Vagina (tissue), 2 donors: ENCODE results near the gene ALG12. TPM values are rescaled to one million over a fixed set of nuclear protein-coding genes. Genes with fewer than 3 reads are reported as not detected.

Source experiments
- DNase-seq, 2 donors: peaks; one replicate each; pipeline ENCODE4 v3.0.0-alpha.2; 2017; ENCODE audit errors: extremely low spot score in 2 of 2
- H3K27ac ChIP-seq: fragments of 200-600 bp; sonication (generic); one replicate; pipeline ENCODE4 v1.5.1; 2019
- H3K27me3 ChIP-seq: fragments of 200-600 bp; sonication (generic); one replicate; pipeline ENCODE4 v1.5.1; 2019
- H3K36me3 ChIP-seq, 2 donors: fragments of 200-600 bp; sonication (generic); one replicate each; pipeline ENCODE4 v1.5.1; 2017 to 2019
- H3K4me1 ChIP-seq: fragments of 200-600 bp; sonication (generic); one replicate; pipeline ENCODE4 v1.5.1; 2019
- H3K4me3 ChIP-seq, 2 donors: fragments of 200-600 bp; sonication (generic); 1 replicate in 1 of 2; 2 replicates in 1 of 2; pipeline ENCODE4 v1.5.1; 2016 to 2019
- H3K9me3 ChIP-seq: fragments of 200-600 bp; sonication (generic); one replicate; pipeline ENCODE4 v1.5.1; 2019
- CTCF ChIP-seq, 3 experiments: fragments of 450-650 bp in 2 of 3; fragments of 200-600 bp in 1 of 3; sonication (generic) in 1 of 3; IDR thresholded peaks; one replicate each; pipeline ENCODE4 v1.5.1; 2017 to 2019; ENCODE audit warnings: antibody characterized with exemption in 3 of 3, mild to moderate bottlenecking in 2 of 3, moderate library complexity in 2 of 3
- POLR2A ChIP-seq, 2 donors: fragments of 450-650 bp; IDR thresholded peaks; one replicate each; pipeline ENCODE4 v1.6.1; 2017; ENCODE audit warnings: antibody characterized with exemption in 2 of 2, mild to moderate bottlenecking in 2 of 2, moderate library complexity in 2 of 2
- POLR2AphosphoS5 ChIP-seq, 2 donors: sonication (generic); formaldehyde crosslinking; IDR thresholded peaks; one replicate each; pipeline ENCODE4 v1.9.0; 2017; ENCODE audit warnings: antibody characterized with exemption in 2 of 2, mild to moderate bottlenecking in 2 of 2, low read depth in 1 of 2; ENCODE audit not compliant: insufficient read depth in 1 of 2
- intact Hi-C: fragments of 100-400 bp; cut with DNase I; formaldehyde crosslinking; loops from one replicate; pipeline ENCODE4 v1.15.1; 2023
- total RNA-seq: library from RNA; depleted of rRNA; stranded (reverse); fragments of >200 nt; gene quantifications from one replicate; pipeline ENCODE4 v1.2.3, GENCODE V29; 2016

ALG12 gene
- total RNA-seq, 1 donor from 2014 or later = 21.4 TPM

- Histone ChIP-seq H3K9me3 (no peaks in the 10 kb centered on the region), H3K27ac (peak overlapping the region; percentile 98), H3K36me3 (no peaks in the 10 kb centered on the region), H3K27me3 (no peaks in the 10 kb centered on the region), H3K4me3 (peak overlapping the region in 1 of 2 donors; percentile 47), H3K4me1 (peaks cover 51% of the 10 kb centered on the region)
- TF ChIP-seq POLR2AphosphoS5 (IDR thresholded peaks at IDR 0.05; ENCODE audit: insufficient read depth in 1 of 2, low read depth in 1 of 2) (no peak), CTCF (IDR thresholded peaks at IDR 0.05) (no peak), POLR2A (IDR thresholded peaks at IDR 0.05) (no peak)
- intact Hi-C loops = loop anchor here (2.0 to 5.0 kb wide), 3 partner anchors 24 to 570 kb away; partner anchors contain the start of genes LMF2, NCAPH2 and PIM3
- DNase-seq = no peak
These were observed 18.9 kb upstream of the ALG12 start for GRCh38 chr22:49936973-49937757.

GRCh38 chr22:49936018-49936972 is 18.1 kb upstream of the ALG12 start:
- TF ChIP-seq CTCF (IDR thresholded peaks at IDR 0.05) = no peak
- peak; percentile 36 to 87 for TF ChIP-seq POLR2AphosphoS5 (IDR thresholded peaks at IDR 0.05; ENCODE audit: insufficient read depth in 1 of 2, low read depth in 1 of 2)
- TF ChIP-seq POLR2A (IDR thresholded peaks at IDR 0.05) = peak in 1 of 2 donors; percentile 47
- DNase-seq = no peak
- Histone ChIP-seq H3K4me1 (peaks cover 54% of the 10 kb centered on the region), H3K27ac (peak overlapping the region; percentile 98), H3K9me3 (no peaks in the 10 kb centered on the region), H3K4me3 (peak overlapping the region; percentile 47 to 67), H3K27me3 (no peaks in the 10 kb centered on the region), H3K36me3 (no peaks in the 10 kb centered on the region)
- intact Hi-C loops = loop anchor here (2.0 to 5.0 kb wide), 3 partner anchors 25 to 571 kb away; partner anchors contain the start of genes LMF2, NCAPH2 and PIM3

GRCh38 chr22:49935561-49935960 is 17.3 kb upstream of the ALG12 start:
- H3K4me1 ChIP-seq = peaks cover 62% of the 10 kb centered on the region
- peak overlapping the region; percentile 47 to 67 for H3K4me3 ChIP-seq
- no peak for DNase-seq
- H3K9me3 ChIP-seq = no peaks in the 10 kb centered on the region
- H3K27ac ChIP-seq = peak overlapping the region; percentile 98
- H3K27me3 ChIP-seq = no peaks in the 10 kb centered on the region
- no peaks in the 10 kb centered on the region for H3K36me3 ChIP-seq
- no peak for TF ChIP-seq POLR2A (IDR thresholded peaks at IDR 0.05)
- no peak for TF ChIP-seq CTCF (IDR thresholded peaks at IDR 0.05)
- TF ChIP-seq POLR2AphosphoS5 (IDR thresholded peaks at IDR 0.05; ENCODE audit: insufficient read depth in 1 of 2, low read depth in 1 of 2) = no peak
- intact Hi-C loops = loop anchor here (5.0 kb wide), 2 partner anchors 37 to 572 kb away; partner anchors contain the start of genes LMF2 and NCAPH2

GRCh38 chr22:49934891-49935557 is 16.8 kb upstream of the ALG12 start:
- H3K9me3 ChIP-seq = no peaks in the 10 kb centered on the region
- no peak for TF ChIP-seq POLR2A (IDR thresholded peaks at IDR 0.05)
- TF ChIP-seq CTCF (IDR thresholded peaks at IDR 0.05) = no peak
- no peak for TF ChIP-seq POLR2AphosphoS5 (IDR thresholded peaks at IDR 0.05; ENCODE audit: insufficient read depth in 1 of 2, low read depth in 1 of 2)
- DNase-seq = no peak
- peak overlapping the region; percentile 98 for H3K27ac ChIP-seq
- H3K4me3 ChIP-seq = peak overlapping the region; percentile 47 to 67
- no peaks in the 10 kb centered on the region for H3K27me3 ChIP-seq
- H3K36me3 ChIP-seq = no peaks in the 10 kb centered on the region
- intact Hi-C loops = loop anchor here (5.0 kb wide), 2 partner anchors 37 to 572 kb away; partner anchors contain the start of genes LMF2 and NCAPH2
- H3K4me1 ChIP-seq = peaks cover 66% of the 10 kb centered on the region
